ENCODE results near the gene ZNF581. TPM values are rescaled to one million over a fixed set of nuclear protein-coding genes. Genes with fewer than 3 reads are reported as not detected.

The ZNF581 gene
- total RNA-seq, 1 experiment from 2014 or later = 65.1 TPM

- H2BK15ac ChIP-seq (ENCODE audit: low read depth, low read length) = no peak overlapping the region
- Mint-ChIP-seq H3K4me1 (peaks cover 8 to 14% of the 10 kb centered on the region in 2 experiments), H3K27ac (no peak overlapping the region), H3K36me3 (ENCODE audit: insufficient read depth in 1 of 3, low read depth in 3 of 3) (peaks cover 15 to 31% (median 27%) of the 10 kb centered on the region in 3 experiments; a peak in 6 of 7 replicates), H3K9me3 (no peaks in the 10 kb centered on the region; a peak in 1 of 5 replicates), H3K4me3 (no peak overlapping the region), H3K27me3 (ENCODE audit: low read depth) (peaks cover 5% of the 10 kb centered on the region)
- no peak for TF ChIP-seq CTCF (conservative IDR thresholded peaks at IDR 0.05)
- H2BK120ac ChIP-seq (ENCODE audit: low read depth, low read length, poor library complexity, severe bottlenecking) = no peak overlapping the region
- no peaks in the 10 kb centered on the region for H3K4me1 ChIP-seq (ENCODE audit: insufficient read depth, low read length)
- no CpG with 5 or more reads among the region's 40 CpGs for WGBS (ENCODE audit: extremely low coverage, insufficient read length, low lambda C conversion rate)
- H3K9me3 ChIP-seq (ENCODE audit: control insufficient read depth, low read depth, low read length) = no peaks in the 10 kb centered on the region
- H2BK12ac ChIP-seq (ENCODE audit: insufficient read length, low read depth, low read length) = no peak overlapping the region
- DNase-seq = no peak
- H4K91ac ChIP-seq (ENCODE audit: insufficient read length, low read depth, low read length) = no peak overlapping the region
- no peak overlapping the region for H4K5ac ChIP-seq (ENCODE audit: insufficient read length, low read depth, low read length)
- no peaks in the 10 kb centered on the region for H3K23me2 ChIP-seq (ENCODE audit: insufficient read length, low read depth, low read length, poor library complexity, severe bottlenecking)
- no peaks in the 10 kb centered on the region for H4K20me1 ChIP-seq (ENCODE audit: control insufficient read depth, insufficient read depth, insufficient read length)
- no peak overlapping the region for H3K56ac ChIP-seq (ENCODE audit: insufficient read length, low read depth, low read length)
- no peak overlapping the region for H2BK5ac ChIP-seq (ENCODE audit: insufficient read length, low read length)
- no peak overlapping the region for H3K14ac ChIP-seq (ENCODE audit: insufficient read depth, low read length)
- H3T11ph ChIP-seq (ENCODE audit: low read length) = no peak overlapping the region
- H2AFZ ChIP-seq (ENCODE audit: low read length) = no peak overlapping the region
- no peak overlapping the region for H3K18ac ChIP-seq (ENCODE audit: insufficient read length, low read depth, low read length)
- no peak overlapping the region for H2BK20ac ChIP-seq (ENCODE audit: low read depth, low read length, poor library complexity, severe bottlenecking)
- H3K27ac ChIP-seq (ENCODE audit: insufficient read length, low read depth, low read length) = no peak overlapping the region
- H3K79me1 ChIP-seq (ENCODE audit: insufficient read depth, low read depth, low read length, poor library complexity, severe bottlenecking) = no peaks in the 10 kb centered on the region
- no peak overlapping the region for H3K9ac ChIP-seq (ENCODE audit: extremely low read depth, insufficient read length, low read length)
- H4K8ac ChIP-seq (replicated peaks; ENCODE audit: insufficient read length, low read depth, low read length) = no peak overlapping the region
- H2AK5ac ChIP-seq (ENCODE audit: insufficient read length, low read length) = no peak overlapping the region
- no peaks in the 10 kb centered on the region for H3K27me3 ChIP-seq (ENCODE audit: insufficient read depth, low read length)
- H3K4me2 ChIP-seq (ENCODE audit: insufficient read depth, insufficient read length, low read length) = no peak overlapping the region
- no peaks in the 10 kb centered on the region for H3K79me2 ChIP-seq (ENCODE audit: insufficient read depth, low read length)
- no peak overlapping the region for H3K4ac ChIP-seq (ENCODE audit: low read depth, low read length)
- no peak overlapping the region for H3K23ac ChIP-seq (ENCODE audit: insufficient read length, low read depth, low read length)
These were observed 21.0 kb upstream of the ZNF581 start for GRCh38 chr19:55622242-55622969.

All from H9 (cell line).